Erythroblast (primary cell): ENCODE measurements around the gene SAPCD2.

ENCODE experiments used
- GATA1 ChIP-seq: IDR thresholded peaks from 2 replicates; pipeline ENCODE4 v1.6.1; 2011; ENCODE audit warnings: low read depth, mild to moderate bottlenecking, control low read depth, low read length, moderate library complexity
- POLR2A ChIP-seq: IDR thresholded peaks from 2 replicates; pipeline ENCODE4 v1.6.1; 2011; ENCODE audit warnings: mild to moderate bottlenecking, low read length

DNA sequence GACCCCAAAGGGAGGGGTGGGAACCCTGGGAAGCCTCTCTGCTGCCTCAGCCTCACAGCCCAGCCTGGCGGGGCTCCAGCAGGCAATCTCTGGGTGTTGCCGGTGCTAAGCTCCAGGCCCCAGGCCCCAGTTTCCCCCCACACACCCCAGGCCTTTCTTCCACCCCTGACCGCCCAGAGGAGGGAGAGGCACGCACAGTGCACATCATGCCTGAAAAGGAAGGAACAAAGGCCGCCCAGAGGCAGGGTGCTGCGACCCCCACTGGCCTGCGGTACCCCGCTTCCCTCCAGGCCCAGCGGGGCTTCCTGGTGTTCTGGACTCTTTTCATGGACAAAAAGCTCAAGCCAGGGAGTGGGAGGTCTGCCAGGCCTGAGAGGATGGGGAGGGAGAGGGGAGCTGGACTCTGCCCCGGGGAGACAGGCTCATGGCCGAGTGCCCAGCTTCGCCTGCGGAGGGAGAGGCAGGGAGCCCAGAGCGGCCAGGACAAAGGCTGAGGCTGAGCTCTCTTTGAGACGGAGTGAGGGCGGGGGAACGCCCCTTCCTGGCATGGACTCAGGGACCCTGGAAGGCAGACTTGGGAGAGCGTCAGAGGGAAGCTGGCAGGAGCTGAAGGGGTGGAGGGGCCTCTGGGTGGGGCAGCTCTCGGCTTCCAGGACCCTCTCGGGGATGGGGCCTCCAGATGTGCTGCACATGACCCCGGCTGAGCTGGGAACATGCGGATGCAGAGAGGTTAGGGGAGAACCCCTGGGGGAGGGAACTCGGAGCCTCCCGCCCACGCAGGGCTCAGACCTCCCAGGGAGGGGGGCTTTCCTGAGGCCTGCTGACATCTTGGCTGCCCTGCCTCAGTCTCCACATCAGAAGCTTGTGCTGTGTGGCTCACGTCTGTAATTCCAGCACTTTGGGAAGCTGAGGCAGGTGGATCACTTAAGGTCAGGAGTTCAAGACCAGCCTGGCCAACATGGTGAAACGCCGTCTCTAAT is 14.7 kb downstream of the SAPCD2 start:
- TF ChIP-seq POLR2A, result no peak
- no peak for TF ChIP-seq GATA1
